Measurements from ENCODE around the gene SLC22A5.

GRCh38 chr5:132417461-132417860, 48.0 kb downstream of the SLC22A5 start:
- TF ChIP-seq CTCF (IDR thresholded peaks at IDR 0.05) (no peak), POLR2A (IDR thresholded peaks at IDR 0.05) (no peak)

Measured in Peyer's patch (tissue), 4 donors.